GM10248 (cell line): Measurements from ENCODE around the gene LPAR5.

Experiments
- CTCF ChIA-PET: fragments of 300-600 bp; sonication (Branson Sonifier 250); formaldehyde crosslinking; extraction: SDS; loops from one replicate; lab custom pipeline; 2021; ENCODE audit warnings: antibody characterized with exemption; lab: Yijun Ruan, JAX
- POLR2A ChIA-PET: fragments of 350-650 bp; sonication (Branson Sonifier 250); formaldehyde crosslinking; extraction: SDS; loops from one replicate; lab custom pipeline; 2020; ENCODE audit warnings: antibody characterized with exemption; lab: Yijun Ruan, JAX
- DNase-seq: peaks from one replicate; pipeline ENCODE4 v3.0.0; 2012; ENCODE audit errors: extremely low spot score
- CTCF ChIP-seq: IDR thresholded peaks from 2 replicates; pipeline ENCODE4 v1.5.1; 2012; ENCODE audit warnings: mild to moderate bottlenecking, low read depth; ENCODE audit errors: extremely low read depth, missing control alignments, control extremely low read depth

The LPAR5 gene

GRCh38 chr12:6652391-6652790 is 16.6 kb upstream of the LPAR5 start:
- TF ChIP-seq CTCF = no peak
- ChIA-PET CTCF (interaction anchor here (1.0 to 3.0 kb wide), 3 partner anchors 8 to 34 kb away, joined by 3 to 8 read pairs (median 5); partner anchors contain the start of gene LPAR5), POLR2A (no interaction called here)
- no peak for DNase-seq

- no peak for TF ChIP-seq CTCF
- CTCF ChIA-PET = interaction anchor here (1.1 to 1.2 kb wide), 2 partner anchors 30 to 34 kb away, joined by 3 read pairs; no protein-coding TSS in a partner anchor
- POLR2A ChIA-PET = no interaction called here
- no peak for DNase-seq
Measured at GRCh38 chr12:6650832-6651231, 15.1 kb upstream of the LPAR5 start.

GRCh38 chr12:6647083-6647604 is 11.4 kb upstream of the LPAR5 start, which contains the start of gene ACRBP:
Gene ACRBP, minus strand, starts transcription at chr12:6647432. Its CDS starts 66 bp downstream, at chr12:6647366.
- DNase-seq = peak; percentile 78
- no peak for TF ChIP-seq CTCF
- ChIA-PET CTCF (interaction anchor here (1.2 to 3.7 kb wide), 3 partner anchors 10 to 32 kb away, joined by 3 to 19 read pairs (median 10); no protein-coding TSS in a partner anchor), POLR2A (no interaction called here)

- no peak for TF ChIP-seq CTCF
- POLR2A ChIA-PET = no interaction called here
- CTCF ChIA-PET = interaction anchor here (1.2 to 3.7 kb wide), 3 partner anchors 11 to 32 kb away, joined by 3 to 19 read pairs (median 10); no protein-coding TSS in a partner anchor
- DNase-seq = no peak
Measured at GRCh38 chr12:6646276-6647082, 10.7 kb upstream of the LPAR5 start.

- CTCF ChIA-PET = interaction anchor here (0.9 to 3.7 kb wide), 21 partner anchors 8 to 207 kb away, joined by 3 to 19 read pairs (median 4); partner anchors contain the start of genes CDCA3, LPAR5, MLF2 and PTMS
- TF ChIP-seq CTCF = no peak
- POLR2A ChIA-PET = interaction anchor here (1.7 kb wide), 1 partner anchor 10 kb away, joined by 6 read pairs; the partner anchor contains the start of gene LPAR5
- no peak for DNase-seq
Measured at GRCh38 chr12:6644903-6645302, 9.1 kb upstream of the LPAR5 start.

GRCh38 chr12:6644257-6644596 is 8.5 kb upstream of the LPAR5 start:
- ChIA-PET CTCF (interaction anchor here (0.7 to 3.7 kb wide), 22 partner anchors 9 to 122 kb away, joined by 3 to 19 read pairs (median 4); partner anchors contain the start of genes LPAR5, MLF2 and PTMS), POLR2A (interaction anchor here (1.1 to 1.7 kb wide), 2 partner anchors 9 to 45 kb away, joined by 6 to 7 read pairs; partner anchors contain the start of genes LPAR5 and ZNF384)
- peak; percentile 61 for DNase-seq
- TF ChIP-seq CTCF = no peak
